Measurements from ENCODE around the gene MRM1.

The MRM1 gene

GRCh38 chr17:36601303-36602029, at the start of gene MRM1:
TSS of gene MRM1 (plus strand) at chr17:36601583. CDS start at chr17:36601811, 228 bp downstream.
- peak; percentile 95 for DNase-seq

- no peak for DNase-seq
Observed at GRCh38 chr17:36553459-36553858, 47.9 kb upstream of the MRM1 start.

GRCh38 chr17:36566081-36566480, 35.3 kb upstream of the MRM1 start:
- DNase-seq, result no peak

- no peak for DNase-seq
Observed at GRCh38 chr17:36575028-36575427, 26.4 kb upstream of the MRM1 start.

- no peak for DNase-seq
Observed at GRCh38 chr17:36576793-36577192, 24.6 kb upstream of the MRM1 start.

- DNase-seq, result no peak
Observed at GRCh38 chr17:36578671-36579070, 22.7 kb upstream of the MRM1 start.

GRCh38 chr17:36583787-36584186, 17.6 kb upstream of the MRM1 start:
- no peak for DNase-seq

GRCh38 chr17:36586138-36586537, 15.2 kb upstream of the MRM1 start:
- no peak for DNase-seq

GRCh38 chr17:36590082-36590481, 11.3 kb upstream of the MRM1 start:
- DNase-seq, result no peak

- peak; percentile 30 for DNase-seq
Observed at GRCh38 chr17:36591434-36592315, 9.7 kb upstream of the MRM1 start, which contains the start of gene DHRS11. TSS of gene DHRS11 (plus strand) at chr17:36591879. CDS start at chr17:36592010, 131 bp downstream.

GRCh38 chr17:36592316-36592715, 9.1 kb upstream of the MRM1 start:
- no peak for DNase-seq

- no peak for DNase-seq
Observed at GRCh38 chr17:36592716-36593321, 8.6 kb upstream of the MRM1 start.

GRCh38 chr17:36593656-36594316, 7.6 kb upstream of the MRM1 start:
- DNase-seq, result no peak

- DNase-seq, result no peak
Observed at GRCh38 chr17:36594626-36595401, 6.6 kb upstream of the MRM1 start.

- no peak for DNase-seq
Observed at GRCh38 chr17:36597226-36597625, 4.2 kb upstream of the MRM1 start.

GRCh38 chr17:36597866-36598777, 3.3 kb upstream of the MRM1 start:
- DNase-seq, result no peak

- DNase-seq, result no peak
Observed at GRCh38 chr17:36598951-36599401, 2.4 kb upstream of the MRM1 start.

GRCh38 chr17:36599546-36600250, 1.7 kb upstream of the MRM1 start:
- DNase-seq, result no peak

GRCh38 chr17:36600465-36600864, 918 bp upstream of the MRM1 start:
- DNase-seq, result no peak

GRCh38 chr17:36600936-36601302, 464 bp upstream of the MRM1 start:
- DNase-seq, result no peak

All from NK-92 treated with Interleukin-12 subunit alpha and Interleukin-12 subunit beta, amount 100 ng/mL, for 24 hours (cell line).